Stomach (tissue), 9 donors: Measurements from ENCODE around the gene RFC1. TPM values are rescaled to one million over a fixed set of nuclear protein-coding genes. Genes with fewer than 3 reads are reported as not detected.
"Not testable (repeated sequence)": the region's sequence is repeated elsewhere in the genome, so short reads cannot be mapped to it uniquely, and the experiment has no call there.

Source experiments
- DNase-seq, 2 donors: peaks; one replicate each; pipeline versions ENCODE4 v3.0.0 to v3.0.0-alpha.2; 2013 to 2019
- H3K27ac ChIP-seq, 5 donors: fragments of 200-600 bp in 4 of 5; sonication (generic) in 4 of 5; one replicate each; pipeline ENCODE4 v1.5.1; 2013 to 2019; ENCODE audit warnings: mild to moderate bottlenecking in 1 of 5, moderate library complexity in 1 of 5
- H3K27me3 ChIP-seq, 3 donors: fragments of 200-600 bp; sonication (generic); one replicate each; pipeline ENCODE4 v1.5.1; 2017 to 2019; ENCODE audit warnings: mixed run types in 1 of 3
- H3K36me3 ChIP-seq, 4 donors: fragments of 200-600 bp; sonication (generic); 1 replicate in 3 of 4; 2 replicates in 1 of 4; pipeline ENCODE4 v1.5.1; 2016 to 2019
- H3K4me1 ChIP-seq, 4 donors: fragments of 200-600 bp; sonication (generic); one replicate each; pipeline ENCODE4 v1.5.1; 2016 to 2019
- H3K4me3 ChIP-seq, 4 donors: fragments of 200-600 bp; sonication (generic) in 3 of 4; one replicate each; pipeline ENCODE4 v1.5.1; 2016 to 2019; ENCODE audit warnings: mild to moderate bottlenecking in 1 of 4
- H3K9me3 ChIP-seq, 4 donors: fragments of 200-600 bp; sonication (generic); one replicate each; pipeline ENCODE4 v1.5.1; 2016 to 2019
- CTCF ChIP-seq, 7 experiments: fragments of 450-650 bp in 4 of 7; fragments of 200-600 bp in 3 of 7; sonication (generic) in 3 of 7; IDR thresholded peaks; one replicate each; pipeline ENCODE4 v1.5.1; 2016 to 2019; ENCODE audit warnings: antibody characterized with exemption in 7 of 7, control low read depth in 2 of 7, mild to moderate bottlenecking in 1 of 7
- EP300 ChIP-seq: sonication (generic); formaldehyde crosslinking; IDR thresholded peaks from one replicate; pipeline ENCODE4 v1.6.1; 2017; ENCODE audit warnings: antibody characterized with exemption
- POLR2A ChIP-seq, 4 donors: fragments of 450-650 bp; IDR thresholded peaks; one replicate each; pipeline ENCODE4 v1.6.1; 2016; ENCODE audit warnings: antibody characterized with exemption in 4 of 4, control low read depth in 2 of 4, mild to moderate bottlenecking in 1 of 4, moderate library complexity in 1 of 4
- POLR2AphosphoS5 ChIP-seq, 3 donors: sonication (generic); formaldehyde crosslinking; IDR thresholded peaks; one replicate each; pipeline ENCODE4 v1.6.1; 2016; ENCODE audit warnings: antibody characterized with exemption in 3 of 3
- WGBS, 5 donors: extraction: QIAGEN DNeasy Blood & Tissue Kit in 3 of 5; methylation state at CpG; one replicate each; pipeline versions ENCODE4 v1.1.5 to v1.1.7; 2013 to 2018; 5-methylcytosine and 5-hydroxymethylcytosine counted together
- intact Hi-C: fragments of 100-400 bp; cut with DNase I; formaldehyde crosslinking; loops from one replicate; pipeline ENCODE4 v1.15.1; 2023; ENCODE audit warnings: low total_unique reads
- polyA plus RNA-seq, 3 donors: library from polyadenylated mRNA; stranded (reverse); fragments of 200-250 nt; gene quantifications; one replicate each; pipeline ENCODE4 v1.2.3, GENCODE V29; 2013
- total RNA-seq, 5 donors: library from RNA; depleted of rRNA; stranded (reverse); fragments of >200 nt; gene quantifications; one replicate each; pipeline versions ENCODE4 v1.1.0 to v1.2.3, GENCODE V29; 2014 to 2016
- donor health status: healthy with polysubstance abuse.
- donor health status: Bipolar disorder and iron deficiency.
- donor health status: healthy.

Gene RFC1
- total and polyA plus RNA-seq, 8 donors, result 9.1 to 127 (median 23.0) TPM

GRCh38 chr4:39357002-39357401 is 9.2 kb downstream of the RFC1 start:
- H3K4me3 ChIP-seq, result no peak overlapping the region
- TF ChIP-seq CTCF (IDR thresholded peaks at IDR 0.05), result no peak
- DNase-seq, result no peak
- H3K27me3 ChIP-seq, result no peaks in the 10 kb centered on the region
- H3K9me3 ChIP-seq, result no peaks in the 10 kb centered on the region
- intact Hi-C loops, result no loop called here
- no peaks in the 10 kb centered on the region for H3K36me3 ChIP-seq
- peak overlapping the region in 2 of 5 donors; percentile 4 to 39 for H3K27ac ChIP-seq
- peaks cover 14 to 50% (median 33%) of the 10 kb centered on the region in 4 donors for H3K4me1 ChIP-seq
- 69 to 79% (median 74%) methylated on average over 1 of the region's 1 CpG for WGBS, 5 donors

- Histone ChIP-seq H3K9me3 (no peaks in the 10 kb centered on the region), H3K27me3 (no peaks in the 10 kb centered on the region), H3K27ac (peak overlapping the region in 4 of 5 donors; percentile 76 to 92 (median 79)), H3K4me1 (peaks cover 14 to 49% (median 31%) of the 10 kb centered on the region in 4 donors), H3K4me3 (peak overlapping the region; percentile 20 to 31 (median 27)), H3K36me3 (peaks cover 5 to 20% (median 17%) of the 10 kb centered on the region in 4 donors)
- intact Hi-C loops, result no loop called here
- no peak for TF ChIP-seq CTCF (IDR thresholded peaks at IDR 0.05)
- no peak for TF ChIP-seq POLR2AphosphoS5 (IDR thresholded peaks at IDR 0.05)
- TF ChIP-seq POLR2A (IDR thresholded peaks at IDR 0.05), result no peak
- no peak for TF ChIP-seq EP300
- WGBS, 5 donors, result 2 to 18% (median 10%) methylated on average over 1 of the region's 1 CpG
- no peak for DNase-seq
These were observed 12.0 kb downstream of the RFC1 start for GRCh38 chr4:39354254-39354552.

DNA sequence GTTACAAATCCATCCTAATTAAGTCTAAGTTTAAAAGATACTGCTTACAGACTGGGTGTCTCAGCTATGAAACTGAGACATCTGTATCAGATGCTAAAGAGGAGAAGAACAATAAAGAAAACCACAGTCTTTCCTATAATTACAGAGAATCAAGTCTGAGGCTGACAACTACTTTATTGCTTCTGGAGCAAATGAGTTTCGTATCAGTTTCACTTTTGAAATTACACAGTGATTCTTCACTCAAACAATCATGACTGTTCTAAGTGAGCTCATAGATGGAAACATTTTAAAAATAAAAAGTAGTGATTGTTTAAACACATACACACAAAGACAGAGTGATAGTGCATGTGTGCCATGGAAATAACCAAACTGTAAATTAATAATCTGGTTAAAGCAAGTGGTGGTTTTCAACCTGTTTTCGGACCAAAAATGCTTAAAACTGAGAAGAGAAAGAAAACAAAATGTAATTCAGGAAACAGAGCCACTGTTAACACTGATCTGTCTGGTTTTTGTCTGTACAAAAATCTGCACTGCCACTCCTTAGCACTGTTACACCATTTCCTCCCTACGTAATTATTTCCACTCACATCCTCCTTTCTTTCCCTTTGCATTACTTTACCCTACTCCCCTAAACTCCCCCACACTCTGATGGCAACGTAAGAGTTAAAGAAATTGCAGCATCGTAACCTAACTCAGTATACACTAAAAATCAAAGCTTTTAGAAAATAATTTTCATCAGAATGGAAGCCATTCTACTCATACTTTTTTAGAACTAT is 12.5 kb downstream of the RFC1 start:
- DNase-seq, result peak in 1 of 2 donors; percentile 75
- Histone ChIP-seq H3K27me3 (no peaks in the 10 kb centered on the region), H3K36me3 (peaks cover 5 to 22% (median 21%) of the 10 kb centered on the region in 4 donors), H3K4me1 (peaks cover 14 to 49% (median 31%) of the 10 kb centered on the region in 4 donors), H3K27ac (peak overlapping the region in 4 of 5 donors; percentile 76 to 92 (median 79)), H3K4me3 (peak overlapping the region; percentile 20 to 31 (median 27)), H3K9me3 (no peaks in the 10 kb centered on the region)
- intact Hi-C loops, result no loop called here
- 3 to 8% (median 6%) methylated on average over 5 of the region's 5 CpGs for WGBS, 5 donors
- TF ChIP-seq POLR2AphosphoS5 (IDR thresholded peaks at IDR 0.05), result no peak
- no peak for TF ChIP-seq EP300
- no peak for TF ChIP-seq CTCF (IDR thresholded peaks at IDR 0.05)
- no peak for TF ChIP-seq POLR2A (IDR thresholded peaks at IDR 0.05)

DNA sequence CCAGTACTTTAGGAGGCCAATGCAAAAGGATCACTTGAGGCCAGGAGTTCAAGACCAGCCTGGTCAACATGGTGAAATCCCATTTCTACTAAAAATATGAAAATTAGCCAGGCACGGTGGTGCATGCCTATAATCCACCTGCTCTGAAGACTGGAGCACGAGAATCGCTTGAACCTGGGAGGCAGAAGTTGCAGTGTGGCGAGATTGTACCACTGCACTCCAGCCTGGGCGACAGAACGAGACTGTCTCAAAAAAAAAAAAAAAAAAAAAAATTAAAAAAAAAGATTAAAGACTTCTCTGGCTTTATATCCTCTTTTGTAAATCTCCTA is 13.0 kb downstream of the RFC1 start:
- H3K27me3 ChIP-seq, H3K9me3 ChIP-seq, DNase-seq, intact Hi-C loops: not testable (repeated sequence)
- Histone ChIP-seq H3K4me1 (peaks cover 14 to 49% (median 31%) of the 10 kb centered on the region in 4 donors), H3K36me3 (peaks cover 5 to 22% (median 21%) of the 10 kb centered on the region in 4 donors), H3K4me3 (peak overlapping the region; percentile 20 to 31 (median 27)), H3K27ac (peak overlapping the region; percentile 17 to 92 (median 76))
- 55 to 67% (median 61%) methylated on average over 6 of the region's 6 CpGs for WGBS, 5 donors

- Histone ChIP-seq H3K27ac (no peak overlapping the region), H3K9me3 (no peaks in the 10 kb centered on the region), H3K4me3 (no peak overlapping the region), H3K27me3 (no peaks in the 10 kb centered on the region), H3K36me3 (peaks cover 5 to 38% (median 32%) of the 10 kb centered on the region in 4 donors), H3K4me1 (peaks cover 7 to 29% (median 22%) of the 10 kb centered on the region in 4 donors)
- 90 to 97% (median 93%) methylated on average over 2 of the region's 2 CpGs for WGBS, 5 donors
- no peak for DNase-seq
- intact Hi-C loops, result no loop called here
- TF ChIP-seq POLR2AphosphoS5 (IDR thresholded peaks at IDR 0.05), result no peak
- no peak for TF ChIP-seq CTCF (IDR thresholded peaks at IDR 0.05)
- no peak for TF ChIP-seq EP300
- TF ChIP-seq POLR2A (IDR thresholded peaks at IDR 0.05), result no peak
These were observed 16.8 kb downstream of the RFC1 start for GRCh38 chr4:39349326-39349725.
